HG03196 (cell line): ENCODE results near the gene PNKD.

ENCODE experiments used
- ATAC-seq: cut with Tn5 transposase; IDR thresholded peaks from one replicate; pipeline ENCODE4 v1.9.1; 2021; ENCODE audit not compliant: unreplicated experiment

PNKD gene

GRCh38 chr2:218315397-218315796 lies 45.1 kb downstream of the PNKD start:
- no peak for ATAC-seq

GRCh38 chr2:218317303-218317630 lies 46.9 kb downstream of the PNKD start:
- ATAC-seq, result no peak

GRCh38 chr2:218317835-218318234 lies 47.5 kb downstream of the PNKD start:
- no peak for ATAC-seq

GRCh38 chr2:218318241-218318640 lies 47.9 kb downstream of the PNKD start:
- no peak for ATAC-seq

- ATAC-seq, result no peak
Observed at GRCh38 chr2:218319813-218320365, 49.6 kb downstream of the PNKD start.

- ATAC-seq, result no peak
Observed at GRCh38 chr2:218320704-218321336, 50.5 kb downstream of the PNKD start.

GRCh38 chr2:218322768-218323525 lies 52.6 kb downstream of the PNKD start:
- ATAC-seq, result peak; percentile 66

GRCh38 chr2:218323526-218324472 lies 53.5 kb downstream of the PNKD start:
- ATAC-seq, result no peak

- no peak for ATAC-seq
Observed at GRCh38 chr2:218325566-218326160, 55.3 kb downstream of the PNKD start.

- no peak for ATAC-seq
Observed at GRCh38 chr2:218326315-218326714, 56.0 kb downstream of the PNKD start.

GRCh38 chr2:218327451-218328210 lies 57.3 kb downstream of the PNKD start:
- ATAC-seq, result no peak

GRCh38 chr2:218328294-218328693 lies 58.0 kb downstream of the PNKD start:
- ATAC-seq, result no peak

- peak; percentile 46 for ATAC-seq
Observed at GRCh38 chr2:218329027-218329825, 58.9 kb downstream of the PNKD start.

GRCh38 chr2:218329826-218330593 lies 59.7 kb downstream of the PNKD start:
- ATAC-seq, result peak; percentile 27

GRCh38 chr2:218331745-218332144 lies 61.4 kb downstream of the PNKD start:
- ATAC-seq, result no peak

GRCh38 chr2:218332288-218332687 lies 62.0 kb downstream of the PNKD start:
- ATAC-seq, result no peak

GRCh38 chr2:218332920-218333645 lies 62.8 kb downstream of the PNKD start:
- ATAC-seq, result no peak

- no peak for ATAC-seq
Observed at GRCh38 chr2:218334531-218334930, 64.2 kb downstream of the PNKD start.
